ENCODE results near the gene SHPK.

Gene SHPK

GRCh38 chr17:3660311-3660891, 24.4 kb upstream of the SHPK start:
- DNase-seq (ENCODE audit: low read depth in 2 of 2): no peak

GRCh38 chr17:3659541-3660111, 23.6 kb upstream of the SHPK start:
- peak in 1 of 2 experiments; percentile 18 for DNase-seq (ENCODE audit: low read depth in 2 of 2)

DNA sequence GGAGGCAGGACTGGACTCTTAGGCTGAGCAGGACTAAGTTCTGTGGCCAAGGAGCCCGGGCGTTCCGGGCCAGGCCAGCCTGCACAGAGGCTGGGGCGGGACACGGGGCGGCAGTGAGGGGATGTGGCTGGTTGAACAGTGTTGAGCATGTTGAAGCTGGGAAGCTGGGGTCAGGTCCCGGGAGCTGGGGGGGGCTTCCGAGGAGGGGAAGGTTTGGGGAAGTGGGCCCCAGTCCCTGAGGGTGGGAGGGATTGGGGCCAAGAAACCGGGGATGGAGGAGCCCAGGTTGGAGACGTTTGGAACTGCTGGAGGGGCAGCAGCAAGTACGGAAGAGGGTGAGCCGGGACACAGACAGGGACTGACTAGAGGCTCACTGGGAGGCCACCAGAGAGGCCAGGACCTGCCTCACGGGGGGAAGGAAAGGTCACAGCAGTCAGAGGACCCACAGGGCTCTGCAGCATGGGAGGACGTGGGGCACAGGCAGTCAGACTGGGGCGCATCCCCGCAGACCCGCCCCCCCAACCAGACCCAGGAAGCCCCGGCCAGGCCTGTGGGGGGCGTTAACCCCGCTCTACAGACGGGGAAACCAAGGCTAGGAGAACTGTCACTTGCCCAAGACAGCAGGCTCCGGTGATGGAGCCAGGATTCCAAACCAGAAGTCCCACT, 22.9 kb upstream of the SHPK start:
- DNase-seq (ENCODE audit: low read depth in 2 of 2): no peak

- DNase-seq (ENCODE audit: low read depth in 2 of 2): no peak
Observed at GRCh38 chr17:3657874-3658783, 22.1 kb upstream of the SHPK start.

DNA sequence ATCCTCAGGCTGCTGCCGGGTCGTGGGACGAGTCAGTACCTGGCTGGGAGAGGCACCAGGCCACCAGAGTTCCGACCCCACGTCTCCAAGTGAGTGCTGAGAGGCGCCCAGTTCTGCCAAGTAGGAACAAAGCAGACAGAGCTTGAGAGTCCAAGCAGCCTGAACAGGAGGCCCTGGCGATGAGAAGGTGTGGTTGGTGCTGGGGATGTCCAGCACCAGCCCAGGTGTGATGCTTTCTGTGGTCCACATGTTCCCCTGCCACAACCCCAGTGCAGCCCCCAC, 21.5 kb upstream of the SHPK start:
- DNase-seq (ENCODE audit: low read depth in 2 of 2): no peak

DNA sequence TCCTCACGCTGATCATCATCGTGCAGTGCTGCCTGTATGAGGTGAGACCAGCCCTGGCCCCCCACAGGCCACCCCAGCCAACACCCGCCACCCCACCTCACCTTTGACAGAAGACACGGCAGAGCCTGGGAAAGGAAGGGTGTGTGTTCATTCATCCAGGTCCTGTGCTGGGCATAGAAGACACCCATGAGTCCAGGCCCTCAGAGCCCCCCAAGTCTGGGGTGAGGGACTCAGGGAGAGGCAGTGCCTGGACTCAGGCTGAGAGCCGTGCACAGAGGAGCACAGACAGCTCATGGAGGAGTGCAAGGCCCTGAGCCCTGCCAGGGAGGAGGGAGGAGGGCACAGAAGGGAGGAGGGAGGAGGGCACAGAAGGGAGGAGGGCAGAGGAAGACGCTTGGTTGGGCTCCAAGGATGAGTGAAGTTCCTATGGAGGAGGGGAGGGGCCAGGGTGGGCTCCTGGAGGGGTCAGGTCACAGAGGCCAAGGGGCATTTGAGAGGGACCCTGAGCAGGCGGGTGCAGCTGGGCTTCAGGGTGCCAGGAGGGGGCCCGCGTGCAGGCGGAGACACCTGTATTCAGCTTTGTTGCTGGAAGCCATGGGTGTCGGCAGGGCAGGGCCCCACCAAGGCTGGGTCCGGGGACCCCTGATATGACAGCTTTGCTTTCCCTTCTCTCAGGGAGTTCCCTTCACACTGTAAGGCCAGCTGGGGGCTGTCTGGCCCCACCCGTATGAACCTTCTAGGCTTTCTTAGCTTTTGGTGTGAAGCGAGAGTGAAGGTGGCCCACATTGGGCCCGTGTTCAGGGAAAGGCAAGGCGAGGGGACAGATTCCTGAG, 20.9 kb upstream of the SHPK start:
- no peak for DNase-seq (ENCODE audit: low read depth in 2 of 2)

- no peak for DNase-seq (ENCODE audit: low read depth in 2 of 2)
Observed at GRCh38 chr17:3656353-3656752, 20.3 kb upstream of the SHPK start.

GRCh38 chr17:3655766-3656165, 19.7 kb upstream of the SHPK start:
- DNase-seq (ENCODE audit: low read depth in 2 of 2): no peak

DNA sequence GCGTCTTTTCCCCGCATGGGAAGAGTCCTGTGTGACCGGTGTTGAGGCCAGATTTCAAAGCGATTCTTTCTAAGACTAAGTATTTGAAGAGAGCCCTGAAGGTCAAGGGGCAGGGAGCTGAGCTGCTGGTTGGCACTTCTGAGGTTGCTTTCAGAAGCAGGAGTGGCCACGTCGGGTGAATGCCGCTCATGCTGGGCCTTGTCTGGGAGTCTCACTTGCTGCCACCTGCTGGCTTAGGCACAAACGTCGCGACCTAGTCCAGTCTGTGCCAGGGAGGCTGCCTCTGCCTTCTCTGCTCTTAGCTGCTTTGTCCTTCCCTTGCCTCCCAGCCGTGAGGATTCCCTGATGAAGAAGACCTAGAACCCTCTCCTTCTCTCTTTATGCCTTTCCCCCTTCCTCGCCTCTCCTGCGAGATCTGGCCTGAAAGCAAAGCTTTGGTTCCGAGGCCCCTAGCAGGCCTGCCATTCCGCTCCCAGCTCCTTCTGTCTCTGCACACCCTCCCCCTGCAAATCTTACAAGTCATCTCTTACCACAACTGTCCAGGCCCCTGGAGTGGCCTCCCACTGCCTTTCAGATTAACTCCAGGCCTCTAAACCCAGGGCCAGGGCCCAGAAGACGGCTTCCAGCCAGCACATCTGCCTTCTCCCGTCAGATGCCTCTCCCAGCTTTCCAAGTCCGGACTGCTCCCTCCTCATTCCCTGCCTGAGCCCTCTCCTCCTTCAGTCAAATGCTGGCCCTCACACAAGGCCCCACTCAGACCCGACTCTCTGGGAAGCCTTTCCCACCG, 11.9 kb upstream of the SHPK start:
- no peak for DNase-seq (ENCODE audit: low read depth in 2 of 2)

GRCh38 chr17:3647251-3647650, 11.2 kb upstream of the SHPK start:
- DNase-seq (ENCODE audit: low read depth in 2 of 2): no peak

- no peak for DNase-seq (ENCODE audit: low read depth in 2 of 2)
Observed at GRCh38 chr17:3645310-3645709, 9.3 kb upstream of the SHPK start.

DNA sequence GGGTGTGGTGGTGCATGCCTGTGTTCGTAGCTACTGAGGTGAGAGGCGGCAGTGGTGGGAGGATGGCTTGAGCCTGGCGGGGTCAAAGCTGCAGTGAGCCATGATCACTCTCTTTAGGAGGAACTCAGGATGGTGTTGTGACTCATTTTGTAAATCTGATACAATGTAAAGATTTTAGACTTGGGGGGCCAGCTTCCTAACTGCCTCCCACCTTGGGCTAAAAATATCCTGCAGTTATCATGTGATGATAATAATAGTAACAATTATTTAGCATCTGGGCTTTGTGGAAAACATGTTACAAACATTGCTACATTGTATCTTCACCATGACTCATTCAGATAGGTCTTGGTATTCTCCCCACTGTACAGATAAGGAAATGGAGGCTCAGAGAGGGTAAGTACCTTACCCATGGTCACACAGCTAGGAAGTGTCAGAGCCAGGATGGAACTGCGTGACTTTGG, 7.9 kb upstream of the SHPK start:
- DNase-seq (ENCODE audit: low read depth in 2 of 2): no peak

GRCh38 chr17:3641717-3642486, 5.9 kb upstream of the SHPK start:
- no peak for DNase-seq (ENCODE audit: low read depth in 2 of 2)

DNA sequence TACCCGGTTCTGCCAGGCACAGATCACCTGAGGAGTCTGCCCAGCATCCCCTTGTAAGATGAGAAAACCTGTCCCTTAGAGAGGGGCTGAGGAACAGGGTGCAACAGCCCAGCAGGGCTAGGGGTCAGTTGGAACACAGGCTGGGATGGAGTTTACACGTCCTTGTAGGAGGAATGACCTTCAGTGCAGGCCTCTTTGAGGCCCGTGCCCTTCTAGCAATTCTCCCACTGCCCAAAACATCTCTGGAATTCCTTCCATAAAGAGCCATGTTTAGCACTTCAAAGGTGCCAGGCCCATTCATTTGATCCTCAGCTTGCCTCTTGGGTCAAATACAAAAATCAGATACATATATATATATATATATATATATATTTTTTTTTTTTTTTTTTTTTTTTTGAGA, 5.0 kb upstream of the SHPK start:
- DNase-seq (ENCODE audit: low read depth in 2 of 2): no peak

- DNase-seq (ENCODE audit: low read depth in 2 of 2): peak in 1 of 2 experiments; percentile 14
Observed at GRCh38 chr17:3639981-3640596, 4.0 kb upstream of the SHPK start.

DNA sequence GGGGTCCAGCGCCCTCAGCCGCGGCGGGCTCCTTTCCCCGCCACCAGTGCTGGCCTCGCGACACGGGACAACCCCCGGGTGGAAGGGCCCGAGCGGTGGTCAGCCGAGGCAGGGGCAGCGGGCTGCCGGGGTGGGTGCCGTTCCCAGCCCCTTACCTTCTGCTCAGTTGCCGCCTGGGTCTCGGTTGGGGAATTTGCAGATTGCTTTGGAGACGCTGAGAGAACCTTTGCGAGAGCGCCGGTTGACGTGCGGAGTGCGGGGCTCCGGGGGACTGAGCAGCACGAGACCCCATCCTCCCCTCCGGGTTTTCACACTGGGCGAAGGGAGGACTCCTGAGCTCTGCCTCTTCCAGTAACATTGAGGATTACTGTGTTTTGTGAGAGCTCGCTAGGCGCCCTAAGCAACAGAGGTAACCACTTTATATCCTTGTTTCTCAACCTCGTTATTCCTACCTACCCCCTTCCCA, 891 bp upstream of the SHPK start:
- DNase-seq (ENCODE audit: low read depth in 2 of 2): no peak

DNA sequence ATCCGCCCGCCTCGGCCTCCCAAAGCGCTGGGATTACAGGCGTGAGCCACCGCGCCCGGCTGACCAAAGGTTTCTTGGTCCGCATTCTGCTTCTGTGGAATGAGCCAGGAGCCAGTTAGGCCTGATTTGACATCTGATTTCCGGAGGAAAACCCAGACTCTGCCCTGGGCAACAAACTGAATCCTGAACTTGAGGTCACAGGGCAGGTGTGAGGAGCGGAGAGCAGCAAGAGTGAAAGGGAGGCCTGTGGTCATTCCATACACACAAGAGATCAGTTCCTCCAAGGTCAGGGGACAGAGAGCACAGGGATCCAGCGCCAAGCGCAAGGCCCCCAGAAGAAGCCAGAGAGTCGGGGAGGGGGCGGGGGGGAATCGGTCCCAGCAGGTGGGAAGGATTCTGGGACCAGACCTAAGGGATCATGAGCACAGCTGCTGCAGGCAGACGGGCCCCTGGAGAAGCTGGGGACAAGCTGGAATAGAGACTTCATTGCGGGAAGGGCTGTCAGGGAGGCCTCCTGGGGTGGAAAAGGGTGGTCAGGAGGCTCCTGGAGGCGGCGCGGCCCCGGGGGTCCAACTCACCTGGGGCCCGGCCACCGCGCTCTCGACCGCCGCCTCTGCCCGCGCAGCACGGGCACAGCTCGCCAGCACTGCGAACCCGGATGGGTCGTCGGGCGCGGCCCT, 436 bp downstream of the SHPK start:
- no peak for DNase-seq (ENCODE audit: low read depth in 2 of 2)

GRCh38 chr17:3632287-3632686, 3.8 kb downstream of the SHPK start:
- DNase-seq (ENCODE audit: low read depth in 2 of 2): no peak

- DNase-seq (ENCODE audit: low read depth in 2 of 2): no peak
Observed at GRCh38 chr17:3630781-3631180, 5.3 kb downstream of the SHPK start.

Data from fibroblast of skin of left quadriceps (primary cell).